ENCODE results near the gene MEIS1.

GRCh38 chr2:66438498-66438833 is 3.5 kb downstream of the MEIS1 start:
- no peak for TF ChIP-seq CTCF (conservative IDR thresholded peaks at IDR 0.05; ENCODE audit: low read depth in 2 of 2)
- no peak for TF ChIP-seq POLR2AphosphoS5 (IDR thresholded peaks at IDR 0.05; ENCODE audit: low read depth)
- TF ChIP-seq EZH2phosphoT487 (IDR thresholded peaks at IDR 0.05; ENCODE audit: unreplicated experiment): no peak
- no peak for TF ChIP-seq REST (IDR thresholded peaks at IDR 0.05; ENCODE audit: unreplicated experiment)
- no peak for TF ChIP-seq EZH2 (IDR thresholded peaks at IDR 0.05; ENCODE audit: low read depth, unreplicated experiment)
- no peak for TF ChIP-seq ZNF114 (CRISPR knock-in tag; IDR thresholded peaks at IDR 0.05)
- TF ChIP-seq NANOG (IDR thresholded peaks at IDR 0.05; ENCODE audit: borderline replicate concordance): no peak
- no peak for TF ChIP-seq CREB1 (CRISPR knock-in tag; IDR thresholded peaks at IDR 0.05; ENCODE audit: low read depth)
- TF ChIP-seq JUNB (IDR thresholded peaks at IDR 0.05; ENCODE audit: unreplicated experiment): no peak
- TF ChIP-seq ETS1 (IDR thresholded peaks at IDR 0.05): no peak
- TF ChIP-seq ZNF331 (CRISPR knock-in tag; IDR thresholded peaks at IDR 0.05; ENCODE audit: low read depth): no peak
- TF ChIP-seq STAT1 (IDR thresholded peaks at IDR 0.05; ENCODE audit: unreplicated experiment): no peak
